ENCODE measurements around the gene MAP3K3. TPM values are rescaled to one million over a fixed set of nuclear protein-coding genes. Genes with fewer than 3 reads are reported as not detected.

MAP3K3 gene
- total and polyA plus RNA-seq, 9 of the 15 experiments (the other 6 are each of a cell fraction or from before 2014, with no cell fraction given), result 0.69 to 16.5 (median 12.1) TPM

DNA sequence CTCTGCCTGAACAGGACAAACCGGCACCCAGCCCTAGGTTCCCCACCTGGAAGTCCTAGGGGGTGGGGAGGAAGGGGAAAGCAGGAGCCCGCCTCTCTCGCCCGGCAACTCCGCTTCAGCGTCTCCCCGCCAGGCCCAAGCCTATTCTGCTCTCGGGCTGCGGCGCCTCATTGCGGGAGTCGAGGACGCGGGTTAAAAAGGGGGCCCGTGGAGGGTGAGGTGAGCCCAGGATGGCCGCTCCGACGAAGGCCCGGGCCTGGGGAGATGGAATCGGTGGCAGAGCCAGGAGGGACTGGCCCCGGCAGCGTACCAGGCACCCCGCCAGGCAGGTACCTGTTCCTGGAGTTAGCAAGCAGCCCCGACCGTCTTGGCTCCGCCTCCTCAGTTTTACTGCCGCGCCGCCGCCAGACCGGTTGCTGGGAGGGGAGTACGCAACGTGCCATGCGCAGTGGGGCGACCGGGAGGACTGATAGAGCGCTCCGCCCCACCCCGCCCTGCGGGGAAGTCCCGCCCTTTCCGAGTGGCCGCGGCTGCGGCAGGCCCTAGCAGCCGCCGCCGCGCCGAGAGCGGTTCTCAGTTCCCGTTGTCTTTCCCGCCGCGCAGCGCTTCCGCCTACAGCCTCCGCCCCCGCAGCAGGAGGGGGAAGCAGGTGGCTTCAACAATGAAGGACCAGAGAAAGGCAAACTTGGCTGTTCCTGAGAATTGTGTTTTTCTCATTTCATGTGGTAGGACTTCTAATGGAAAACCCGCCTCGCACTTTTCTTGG, 119.4 kb downstream of the MAP3K3 start, which contains the start of gene STRADA (continued):
- TF ChIP-seq, protein P1, sequence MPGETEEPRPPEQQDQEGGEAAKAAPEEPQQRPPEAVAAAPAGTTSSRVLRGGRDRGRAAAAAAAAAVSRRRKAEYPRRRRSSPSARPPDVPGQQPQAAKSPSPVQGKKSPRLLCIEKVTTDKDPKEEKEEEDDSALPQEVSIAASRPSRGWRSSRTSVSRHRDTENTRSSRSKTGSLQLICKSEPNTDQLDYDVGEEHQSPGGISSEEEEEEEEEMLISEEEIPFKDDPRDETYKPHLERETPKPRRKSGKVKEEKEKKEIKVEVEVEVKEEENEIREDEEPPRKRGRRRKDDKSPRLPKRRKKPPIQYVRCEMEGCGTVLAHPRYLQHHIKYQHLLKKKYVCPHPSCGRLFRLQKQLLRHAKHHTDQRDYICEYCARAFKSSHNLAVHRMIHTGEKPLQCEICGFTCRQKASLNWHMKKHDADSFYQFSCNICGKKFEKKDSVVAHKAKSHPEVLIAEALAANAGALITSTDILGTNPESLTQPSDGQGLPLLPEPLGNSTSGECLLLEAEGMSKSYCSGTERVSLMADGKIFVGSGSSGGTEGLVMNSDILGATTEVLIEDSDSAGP (CRISPR knock-in tag; IDR thresholded peaks at IDR 0.05), result no peak
- TF ChIP-seq NFIC (IDR thresholded peaks at IDR 0.05) (peak; percentile 56; the same call in 1 of the 2 replicates), YY1 (IDR thresholded peaks at IDR 0.05; ENCODE audit: borderline replicate concordance in 1 of 3, control insufficient read depth in 1 of 3, extremely low read depth in 1 of 3, insufficient read depth in 3 of 3, insufficient read length in 1 of 3, insufficient replicate concordance in 2 of 3, low read depth in 1 of 3, low read length in 2 of 3) (peak in 2 of 3 experiments; percentile 32 to 68), DPF2 (IDR thresholded peaks at IDR 0.05) (no peak; the same call in 1 of the 2 replicates), ARID2 (IDR thresholded peaks at IDR 0.05) (0 out of 2 replicates have a peak, but pooled peaks have one; percentile 16), WHSC1 (IDR thresholded peaks at IDR 0.05; ENCODE audit: low read length) (no peak), MED1 (CRISPR knock-in tag; IDR thresholded peaks at IDR 0.05; ENCODE audit: borderline replicate concordance) (no peak), SREBF2 (CRISPR knock-in tag; IDR thresholded peaks at IDR 0.05) (no peak), ESRRB (CRISPR knock-in tag; IDR thresholded peaks at IDR 0.05; ENCODE audit: borderline replicate concordance) (no peak), RHOXF2B (CRISPR knock-in tag; conservative IDR thresholded peaks at IDR 0.05) (no peak), ETV6 (IDR thresholded peaks at IDR 0.05; ENCODE audit: borderline replicate concordance in 1 of 2, low read depth in 2 of 2, low read length in 1 of 2) (peak; percentile 86 to 88), ETV6 (CRISPR knock-in tag; IDR thresholded peaks at IDR 0.05; ENCODE audit: borderline replicate concordance) (peak; percentile 78; the same call in 1 of the 2 replicates), ETS2 (tag; IDR thresholded peaks at IDR 0.05; ENCODE audit: borderline replicate concordance, poor library complexity, severe bottlenecking) (no peak), ZNF408 (CRISPR knock-in tag; IDR thresholded peaks at IDR 0.05; ENCODE audit: low read depth) (no peak), ARID4B (CRISPR knock-in tag; IDR thresholded peaks at IDR 0.05) (0 out of 2 replicates have a peak, but pooled peaks have one; percentile 58)
- TF ChIP-seq, protein P2, sequence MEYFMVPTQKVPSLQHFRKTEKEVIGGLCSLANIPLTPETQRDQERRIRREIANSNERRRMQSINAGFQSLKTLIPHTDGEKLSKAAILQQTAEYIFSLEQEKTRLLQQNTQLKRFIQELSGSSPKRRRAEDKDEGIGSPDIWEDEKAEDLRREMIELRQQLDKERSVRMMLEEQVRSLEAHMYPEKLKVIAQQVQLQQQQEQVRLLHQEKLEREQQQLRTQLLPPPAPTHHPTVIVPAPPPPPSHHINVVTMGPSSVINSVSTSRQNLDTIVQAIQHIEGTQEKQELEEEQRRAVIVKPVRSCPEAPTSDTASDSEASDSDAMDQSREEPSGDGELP (CRISPR knock-in tag; IDR thresholded peaks at IDR 0.05; ENCODE audit: borderline replicate concordance), result peak; percentile 69; the same call in 1 of the 2 replicates
